GM18499 (cell line): ENCODE results near the gene CNTN1.

ENCODE experiments used
- ATAC-seq: cut with Tn5 transposase; IDR thresholded peaks from one replicate; pipeline ENCODE4 v1.9.1; 2021; ENCODE audit warnings: moderate number of reproducible peaks; ENCODE audit not compliant: insufficient read depth, unreplicated experiment

Gene CNTN1

GRCh38 chr12:40831916-40832315 lies 139.7 kb downstream of the CNTN1 start:
- no peak for ATAC-seq

DNA sequence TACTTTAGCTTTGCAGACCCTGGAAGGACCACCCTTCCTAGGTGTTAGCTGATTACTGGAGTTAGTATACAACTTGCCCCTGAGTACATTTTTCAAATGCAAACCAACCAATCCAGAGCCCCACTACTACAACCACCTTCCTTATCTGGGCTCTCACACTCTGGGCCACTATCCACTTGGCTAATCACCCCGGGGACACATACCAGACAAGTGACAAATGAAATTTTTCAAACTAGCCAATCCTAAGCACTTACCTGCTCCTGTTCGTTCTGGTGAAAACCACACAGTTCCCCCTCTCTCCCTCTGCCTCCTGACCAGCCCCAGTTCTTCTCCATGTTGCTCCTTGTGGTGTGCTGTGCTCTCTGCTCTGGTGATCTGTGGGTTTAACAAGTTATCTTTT lies 140.4 kb downstream of the CNTN1 start:
- ATAC-seq, result no peak

GRCh38 chr12:40833818-40834217 lies 141.6 kb downstream of the CNTN1 start:
- ATAC-seq, result no peak

DNA sequence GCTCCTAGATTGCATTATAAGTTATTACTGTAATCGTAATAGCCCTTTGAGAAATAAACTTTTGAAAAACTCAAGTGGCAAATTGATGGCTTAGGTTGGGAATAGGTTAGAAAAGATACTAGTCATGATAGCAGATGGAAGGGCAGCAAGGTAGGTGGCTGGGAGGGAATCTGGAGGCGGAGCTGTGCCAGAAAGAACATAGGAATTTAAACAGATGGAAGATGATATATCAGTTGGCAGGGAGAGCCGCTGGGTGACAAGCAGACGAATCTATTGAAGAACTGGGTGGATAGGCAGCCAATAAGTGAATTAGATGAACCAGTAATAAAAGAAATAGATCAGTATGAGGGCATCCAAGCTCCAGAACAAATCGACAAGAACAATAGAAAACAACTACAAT lies 142.1 kb downstream of the CNTN1 start:
- no peak for ATAC-seq

DNA sequence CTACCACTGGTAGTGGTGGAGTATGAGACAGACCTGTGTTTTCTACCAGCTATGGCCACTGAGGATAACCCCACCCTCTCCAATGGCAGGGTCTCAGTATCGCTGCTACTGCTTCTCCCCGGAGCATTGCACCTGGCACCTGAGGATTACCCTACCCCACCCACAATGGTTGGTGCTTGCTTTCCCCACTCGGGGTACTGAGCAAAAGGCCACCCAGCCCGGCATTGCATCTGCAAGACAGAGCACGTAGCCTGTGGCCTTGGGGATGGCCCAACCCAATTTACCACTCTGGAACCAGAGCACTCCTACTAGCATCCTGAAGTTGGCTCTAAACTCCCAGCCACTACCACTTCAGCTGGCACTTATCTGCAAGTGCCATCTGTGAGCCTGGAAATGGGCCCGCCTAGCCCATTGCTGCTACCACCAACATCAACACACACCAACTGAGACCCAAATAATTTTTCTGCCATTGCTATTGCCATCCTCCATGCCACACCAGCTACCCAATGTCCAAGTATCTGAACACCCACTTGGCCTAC lies 145.7 kb downstream of the CNTN1 start:
- ATAC-seq, result no peak

DNA sequence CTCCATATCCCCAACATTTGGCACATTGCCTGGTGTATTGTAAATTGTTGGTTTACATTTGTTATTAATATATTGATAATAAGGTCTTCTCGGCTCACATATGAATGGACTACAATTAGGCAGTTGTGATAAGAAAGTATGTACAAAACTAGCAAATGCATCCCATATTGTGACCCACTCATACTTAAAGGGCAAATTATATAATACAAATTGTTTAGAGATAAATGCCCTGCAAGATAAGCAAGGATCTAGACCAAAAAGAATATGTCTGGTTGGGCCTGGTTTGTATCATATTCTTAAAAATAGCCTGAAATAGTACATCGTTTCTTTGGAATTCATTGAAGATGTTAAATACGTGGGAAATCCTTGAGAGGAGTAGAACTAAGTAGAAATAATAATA lies 151.3 kb downstream of the CNTN1 start:
- ATAC-seq, result no peak

DNA sequence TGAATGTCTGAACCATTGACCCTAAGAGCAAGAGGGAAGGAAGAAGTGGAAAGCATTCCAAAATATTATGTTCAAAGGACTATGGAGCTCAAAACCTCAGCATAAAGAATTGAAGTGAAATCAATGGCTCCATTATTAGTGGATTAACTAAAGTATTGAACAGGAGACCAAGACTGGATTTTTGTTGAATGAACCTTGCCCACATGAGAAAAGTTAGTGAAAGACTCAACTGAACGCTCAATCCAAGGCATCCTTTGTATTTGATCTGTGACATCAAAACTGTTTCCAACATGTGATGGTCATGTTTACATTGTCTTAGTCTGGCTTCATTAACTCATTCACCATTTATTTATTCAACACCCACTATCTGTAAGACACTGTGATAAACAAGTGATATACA lies 161.0 kb downstream of the CNTN1 start:
- no peak for ATAC-seq

DNA sequence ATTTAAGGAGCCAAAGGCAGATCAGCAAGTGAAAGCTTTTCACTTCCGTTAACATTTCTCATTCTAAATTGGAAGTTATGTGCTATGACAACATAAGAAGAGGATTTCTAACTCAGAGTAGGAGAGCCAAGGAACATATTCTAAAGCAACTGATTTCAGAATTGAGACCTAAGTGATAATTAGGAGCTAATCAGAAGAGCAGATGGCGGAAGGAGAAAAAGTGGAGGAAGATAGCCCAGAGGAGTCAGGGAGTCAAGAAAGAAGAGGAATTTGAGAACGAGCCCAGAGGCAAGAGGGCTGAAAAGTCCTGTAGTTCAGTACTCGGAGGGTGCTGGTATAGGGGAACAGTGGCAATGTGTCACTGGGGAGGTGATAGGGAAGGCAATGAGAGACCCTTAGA lies 162.4 kb downstream of the CNTN1 start:
- ATAC-seq, result no peak

GRCh38 chr12:40864891-40865290 lies 172.7 kb downstream of the CNTN1 start:
- no peak for ATAC-seq

DNA sequence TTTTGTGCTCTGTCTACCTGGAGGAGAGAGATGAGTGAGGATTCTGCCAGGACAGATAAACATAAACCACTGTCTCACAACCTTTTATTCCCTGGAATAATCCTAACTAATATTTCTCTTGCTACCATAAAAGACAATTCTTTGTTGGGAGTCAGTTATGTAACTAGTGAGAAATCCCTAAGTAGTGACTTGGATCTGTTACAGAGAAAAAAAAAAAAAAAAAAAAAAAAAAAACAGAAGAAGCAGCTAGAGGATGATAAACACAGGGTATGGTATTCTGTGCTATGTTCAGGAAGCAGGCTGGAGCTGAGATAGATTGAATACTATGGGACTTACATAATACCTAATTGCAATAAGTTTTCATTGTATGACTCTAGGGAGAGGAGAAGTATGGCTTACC lies 178.7 kb downstream of the CNTN1 start:
- no peak for ATAC-seq

- ATAC-seq, result no peak
These were observed 182.6 kb downstream of the CNTN1 start for GRCh38 chr12:40874868-40875267.

DNA sequence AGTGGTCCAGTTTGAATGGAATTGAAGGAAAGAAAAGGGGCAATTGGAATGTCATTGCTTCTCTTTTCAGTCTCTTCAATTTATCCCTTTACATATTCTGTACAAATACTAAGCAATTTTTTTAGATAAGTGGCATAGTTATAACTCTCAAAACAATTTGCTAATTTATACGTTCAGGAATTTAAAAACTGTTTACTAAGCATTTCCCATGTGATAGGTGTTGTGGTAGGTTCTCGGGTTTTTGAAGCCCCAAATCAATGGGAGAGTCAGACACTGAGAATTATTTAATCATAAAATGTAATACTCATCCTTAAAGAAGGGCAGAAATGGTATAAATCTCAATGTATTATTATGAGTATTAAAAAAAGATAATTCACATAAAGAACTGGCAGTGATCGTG lies 197.1 kb downstream of the CNTN1 start:
- no peak for ATAC-seq

GRCh38 chr12:40892528-40892927 lies 200.3 kb downstream of the CNTN1 start:
- no peak for ATAC-seq

DNA sequence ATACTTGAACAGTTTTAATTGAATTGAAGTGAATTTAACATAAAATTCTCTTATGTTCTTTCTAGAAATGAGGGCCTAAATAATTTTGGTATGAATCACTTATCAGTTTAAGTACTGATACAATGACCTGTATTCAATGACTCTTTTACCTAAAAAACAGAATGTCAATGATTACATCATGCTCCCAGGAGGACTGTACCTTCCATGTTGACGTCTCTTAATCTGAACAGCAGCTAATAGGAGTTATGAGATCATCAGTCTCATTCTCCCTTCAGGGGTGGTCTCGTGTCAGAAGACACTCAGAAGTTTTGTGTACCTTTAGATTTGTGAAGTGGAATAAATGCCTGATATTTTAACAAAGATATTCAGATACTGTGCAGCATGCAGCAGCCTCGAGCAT lies 206.3 kb downstream of the CNTN1 start:
- no peak for ATAC-seq

DNA sequence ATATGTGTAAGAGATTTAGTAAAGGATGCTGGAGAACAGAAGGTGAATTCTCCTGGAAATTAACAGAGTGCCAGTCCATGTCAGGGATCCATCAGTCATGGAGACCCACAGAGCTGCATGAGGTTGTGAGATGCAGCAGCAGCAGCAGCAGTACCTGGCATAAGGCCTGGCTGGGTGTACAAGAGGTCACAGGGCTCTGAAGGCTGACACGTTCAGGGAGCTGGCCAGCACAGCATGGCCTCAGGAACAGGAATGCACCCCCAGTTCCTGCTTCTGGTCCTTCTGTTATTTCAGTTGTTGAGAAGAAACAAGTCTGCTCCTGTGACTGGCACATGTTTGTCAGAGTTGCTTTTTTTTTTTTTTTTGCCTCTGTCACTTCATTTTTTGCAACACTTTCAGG lies 210.8 kb downstream of the CNTN1 start:
- no peak for ATAC-seq

DNA sequence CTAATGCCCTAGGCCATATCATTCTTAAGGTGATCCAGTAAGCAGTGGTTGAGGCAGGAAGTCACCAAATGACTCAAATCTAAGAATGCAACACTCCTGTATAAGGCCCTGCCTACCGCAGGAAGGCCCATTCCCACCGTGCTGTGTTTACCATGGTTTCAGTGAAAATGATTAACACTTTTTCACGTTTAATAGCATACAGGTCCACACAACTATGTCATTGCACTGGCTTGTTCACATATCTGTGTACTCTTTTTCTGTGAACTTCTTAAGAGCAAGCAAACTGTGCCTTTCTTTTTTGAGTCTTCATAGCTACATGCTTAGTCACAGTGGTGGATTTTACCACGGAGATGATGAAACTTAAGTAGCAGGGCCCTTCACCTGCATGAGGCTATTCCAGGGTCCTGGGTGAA lies 214.9 kb downstream of the CNTN1 start:
- peak; percentile 97 for ATAC-seq

GRCh38 chr12:40911676-40912075 lies 219.4 kb downstream of the CNTN1 start:
- no peak for ATAC-seq

GRCh38 chr12:40915172-40915571 lies 222.9 kb downstream of the CNTN1 start:
- ATAC-seq, result no peak

GRCh38 chr12:40917561-40917960 lies 225.3 kb downstream of the CNTN1 start:
- ATAC-seq, result no peak

- ATAC-seq, result no peak
These were observed 229.4 kb downstream of the CNTN1 start for GRCh38 chr12:40921563-40922163.

- no peak for ATAC-seq
These were observed 245.7 kb downstream of the CNTN1 start for GRCh38 chr12:40937891-40938290.

DNA sequence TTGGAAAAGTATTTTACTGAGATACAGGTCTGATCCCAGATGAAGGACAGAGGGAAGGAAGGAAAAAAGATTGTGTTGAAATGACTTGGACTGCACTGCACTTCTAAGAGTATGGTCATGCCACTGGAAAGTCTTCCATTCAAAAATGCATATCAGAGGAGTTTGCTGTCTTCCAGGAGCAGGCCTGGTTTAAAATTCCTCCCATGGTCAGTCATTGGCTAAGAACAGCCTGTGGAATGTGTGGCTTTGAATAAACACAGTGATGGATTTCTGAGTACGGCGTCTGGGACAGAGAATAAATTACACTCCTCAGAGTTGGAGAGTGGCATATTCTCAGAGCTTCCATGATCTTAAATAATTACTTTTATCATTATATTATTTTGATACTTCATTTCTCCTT lies 250.1 kb downstream of the CNTN1 start:
- no peak for ATAC-seq

DNA sequence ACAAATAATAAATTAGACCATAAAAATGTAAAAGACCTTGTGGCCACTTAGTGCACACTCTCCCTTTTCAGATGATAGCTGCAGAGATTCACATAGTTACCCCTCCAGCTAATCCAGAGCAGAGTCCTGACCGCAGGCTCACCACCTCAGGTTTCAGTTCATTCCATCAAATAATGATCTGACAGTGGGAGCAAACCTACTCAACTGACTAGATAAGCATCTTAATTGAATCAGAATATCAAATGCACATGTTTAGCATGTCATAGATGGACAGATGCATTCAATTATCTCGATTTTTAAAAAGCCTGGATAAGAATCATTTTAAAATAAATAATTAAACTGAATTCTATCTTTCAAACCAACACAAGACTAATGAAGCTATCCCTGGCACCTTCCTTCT lies 253.5 kb downstream of the CNTN1 start:
- no peak for ATAC-seq
